Endothelial cell of hepatic sinusoid (primary cell): ENCODE measurements around the gene SYCE3.

Source experiments
- in situ Hi-C: cut with HindIII; loops from 2 replicates; pipeline ENCODE4 v1.10.0; 2017; ENCODE audit warnings: low sequenced_read_pairs

The SYCE3 gene

GRCh38 chr22:50600967-50601668 lies 38.4 kb upstream of the SYCE3 start:
- in situ Hi-C loops, result no loop called here

GRCh38 chr22:50600538-50600937 lies 37.8 kb upstream of the SYCE3 start, which contains the start of gene MAPK8IP2:
Gene MAPK8IP2, plus strand, starts transcription at chr22:50600793. Its CDS starts 26 bp downstream, at chr22:50600819.
- in situ Hi-C loops, result no loop called here

GRCh38 chr22:50599816-50600455 lies 37.2 kb upstream of the SYCE3 start:
- in situ Hi-C loops, result no loop called here

GRCh38 chr22:50597097-50597496 lies 34.4 kb upstream of the SYCE3 start:
- in situ Hi-C loops, result no loop called here

- in situ Hi-C loops, result no loop called here
Measured at GRCh38 chr22:50595189-50595588, 32.5 kb upstream of the SYCE3 start.

GRCh38 chr22:50587407-50587806 lies 24.7 kb upstream of the SYCE3 start:
- in situ Hi-C loops, result no loop called here

GRCh38 chr22:50586416-50586815 lies 23.7 kb upstream of the SYCE3 start:
- in situ Hi-C loops, result no loop called here

- in situ Hi-C loops, result no loop called here
Measured at GRCh38 chr22:50585781-50586180, 23.1 kb upstream of the SYCE3 start.

GRCh38 chr22:50585238-50585637 lies 22.5 kb upstream of the SYCE3 start:
- in situ Hi-C loops, result no loop called here

GRCh38 chr22:50584106-50585096 lies 21.7 kb upstream of the SYCE3 start:
- in situ Hi-C loops, result no loop called here

- in situ Hi-C loops, result no loop called here
Measured at GRCh38 chr22:50583294-50583861, 20.7 kb upstream of the SYCE3 start.

- in situ Hi-C loops, result no loop called here
Measured at GRCh38 chr22:50582493-50583293, 20.0 kb upstream of the SYCE3 start, which contains the start of gene CHKB. Gene CHKB, minus strand, starts transcription at chr22:50582849. Its CDS starts 68 bp downstream, at chr22:50582781.

- in situ Hi-C loops, result no loop called here
Measured at GRCh38 chr22:50581950-50582492, 19.3 kb upstream of the SYCE3 start.

- in situ Hi-C loops, result no loop called here
Measured at GRCh38 chr22:50581031-50581949, 18.6 kb upstream of the SYCE3 start.

- in situ Hi-C loops, result loop anchor here (5.0 kb wide), 2 partner anchors 48 to 82 kb away; partner anchors contain the start of gene ARSA
Measured at GRCh38 chr22:50579752-50580151, 17.0 kb upstream of the SYCE3 start.

- in situ Hi-C loops, result loop anchor here (5.0 kb wide), 2 partner anchors 48 to 82 kb away; partner anchors contain the start of gene ARSA
Measured at GRCh38 chr22:50578776-50579310, 16.1 kb upstream of the SYCE3 start.

- in situ Hi-C loops, result loop anchor here (5.0 kb wide), 2 partner anchors 49 to 81 kb away; partner anchors contain the start of gene ARSA
Measured at GRCh38 chr22:50577987-50578775, 15.5 kb upstream of the SYCE3 start, which contains the start of gene CPT1B. Gene CPT1B, minus strand, starts transcription at chr22:50578427. Its CDS starts 512 bp downstream, at chr22:50577915.
